AG10803 (cell line): Measurements from ENCODE around the gene CTRB1.
"Not testable (repeated sequence)": the region's sequence is repeated elsewhere in the genome, so short reads cannot be mapped to it uniquely, and the experiment has no call there.

Experiments
- DNase-seq: peaks from one replicate; pipeline ENCODE4 v3.0.0; 2010; ENCODE audit warnings: low read depth
- H3K4me3 ChIP-seq: 2 replicates; pipeline ENCODE4 v1.5.1; 2011; ENCODE audit warnings: mild to moderate bottlenecking, low read length, control low read depth
- CTCF ChIP-seq: conservative IDR thresholded peaks from 2 replicates; pipeline ENCODE4 v1.5.1; 2011; ENCODE audit warnings: mild to moderate bottlenecking, low read length, control low read depth, inconsistent platforms

The CTRB1 gene

GRCh38 chr16:75241412-75241811 is 22.6 kb downstream of the CTRB1 start:
- no peak overlapping the region for H3K4me3 ChIP-seq
- no peak for TF ChIP-seq CTCF
- DNase-seq, result no peak

- no peak for DNase-seq
- no peak for TF ChIP-seq CTCF
- H3K4me3 ChIP-seq, result no peak overlapping the region
Measured at GRCh38 chr16:75241955-75242354, 23.2 kb downstream of the CTRB1 start.

GRCh38 chr16:75242436-75243078 is 23.8 kb downstream of the CTRB1 start:
- not testable (repeated sequence) for H3K4me3 ChIP-seq, DNase-seq

GRCh38 chr16:75243667-75244224 is 25.0 kb downstream of the CTRB1 start:
- DNase-seq, result no peak
- 0 out of 2 replicates have a peak overlapping the region, but pooled peaks have one; percentile 15 for H3K4me3 ChIP-seq
- no peak for TF ChIP-seq CTCF

- TF ChIP-seq CTCF, result no peak
- DNase-seq, result peak; percentile 90
- peak overlapping the region; percentile 15; the same call in 1 of the 2 replicates for H3K4me3 ChIP-seq
Measured at GRCh38 chr16:75244225-75244809, 25.5 kb downstream of the CTRB1 start.

- DNase-seq, result peak; percentile 96
- TF ChIP-seq CTCF, result no peak
- H3K4me3 ChIP-seq, result peak overlapping the region; percentile 24
Measured at GRCh38 chr16:75244844-75245758, 26.3 kb downstream of the CTRB1 start.

GRCh38 chr16:75246504-75247205 is 27.9 kb downstream of the CTRB1 start:
- H3K4me3 ChIP-seq, result no peak overlapping the region
- no peak for DNase-seq
- no peak for TF ChIP-seq CTCF
